Fibroblast of gingiva (primary cell): ENCODE measurements around the gene PGM5.

ENCODE experiments used
- DNase-seq: peaks from one replicate; pipeline ENCODE4 v3.0.0-alpha.2; 2011; ENCODE audit warnings: low read depth

Gene PGM5

GRCh38 chr9:68540712-68541535, 184.5 kb downstream of the PGM5 start, which contains the start of gene TMEM252:
Gene TMEM252, minus strand, starts transcription at chr9:68540883. Its CDS starts 69 bp downstream, at chr9:68540814.
- no peak for DNase-seq

DNA sequence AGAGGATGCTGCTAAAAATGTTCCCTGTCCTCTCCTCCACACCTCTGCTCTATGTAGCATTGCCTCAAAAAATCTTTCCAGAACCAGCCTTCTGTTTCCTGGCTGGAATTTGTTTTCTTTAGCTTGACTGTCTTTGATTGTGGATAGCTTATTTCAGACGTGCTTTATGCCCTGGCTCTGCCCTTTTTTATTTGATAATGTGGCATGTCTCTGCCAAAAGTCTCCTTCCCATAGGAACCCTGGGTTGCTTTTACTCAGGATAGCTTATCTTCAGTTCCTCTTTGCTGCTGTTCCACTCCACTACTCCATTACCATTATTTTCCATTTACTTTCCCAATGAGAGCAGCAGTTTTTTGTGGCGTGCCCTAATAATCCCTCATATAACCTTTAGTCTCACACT, 185.2 kb downstream of the PGM5 start:
- DNase-seq = no peak

DNA sequence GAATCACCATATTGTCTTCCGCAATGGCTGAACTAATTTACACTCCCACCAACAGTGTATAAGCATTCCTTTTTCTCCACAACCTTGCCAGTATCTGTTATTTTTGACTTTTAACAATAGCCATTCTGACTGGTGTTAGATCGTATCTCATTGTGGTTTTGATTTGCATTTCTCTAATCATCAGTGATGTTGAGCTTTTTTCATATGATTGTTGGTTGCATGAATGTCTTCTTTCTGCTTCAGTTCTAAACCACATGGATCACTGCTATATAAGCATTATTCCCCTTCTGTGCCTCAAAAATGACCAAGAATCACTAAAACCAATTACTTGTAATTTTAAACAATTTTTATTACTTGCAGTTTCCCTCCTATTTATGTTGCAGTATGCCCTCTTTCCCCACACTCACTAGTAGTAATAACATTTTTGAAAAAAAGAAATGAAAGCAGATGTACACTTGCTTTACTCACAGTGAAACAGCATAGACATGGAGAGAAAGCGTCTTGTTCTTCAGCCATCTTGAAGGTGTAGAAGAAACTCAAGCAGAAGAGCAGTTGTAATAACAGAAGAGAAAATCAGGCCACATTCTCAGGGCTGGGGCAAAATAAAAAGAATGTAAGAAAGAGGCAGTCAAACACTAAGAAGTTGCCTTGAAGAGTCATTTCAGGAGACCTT, 188.8 kb downstream of the PGM5 start:
- DNase-seq = no peak

DNA sequence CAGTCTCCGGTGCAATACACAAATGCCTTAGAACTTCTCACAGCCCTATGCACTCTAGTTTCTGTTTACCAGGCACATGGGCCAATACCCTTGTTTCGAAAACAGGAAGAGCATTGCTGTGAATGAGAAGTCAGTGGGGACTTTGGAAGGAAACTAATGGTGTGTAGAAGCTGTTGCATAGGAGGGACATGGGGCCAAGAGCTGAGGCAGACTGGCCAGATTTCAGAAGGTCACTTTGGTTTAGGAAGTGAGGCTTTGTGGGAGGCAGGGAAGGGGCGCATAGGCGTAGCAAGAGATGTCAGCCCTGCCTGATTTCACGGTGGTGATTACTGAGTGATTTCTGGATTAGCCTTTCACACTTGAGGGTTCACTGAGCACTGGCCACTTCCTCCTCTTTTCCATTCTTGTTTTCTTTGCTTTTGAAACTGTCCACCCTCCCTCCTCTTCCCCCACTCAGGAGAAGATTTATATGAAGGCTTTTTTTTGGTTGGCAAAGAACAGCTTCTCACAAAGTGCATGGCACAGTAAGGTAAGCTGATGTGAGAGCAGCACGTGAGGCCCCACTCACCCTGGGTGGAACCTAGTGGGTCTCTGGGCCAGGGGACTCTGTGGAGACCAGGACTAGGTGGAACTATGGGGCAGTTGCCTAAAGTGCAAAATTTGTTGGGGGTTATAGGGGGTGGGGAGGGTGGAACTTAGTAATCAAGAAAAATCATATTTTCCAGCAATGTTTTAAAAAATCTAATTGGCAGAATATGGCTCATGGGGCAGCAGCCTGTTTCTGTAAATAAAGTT, 190.4 kb downstream of the PGM5 start:
- no peak for DNase-seq

- no peak for DNase-seq
Measured at GRCh38 chr9:68547417-68547816, 191.0 kb downstream of the PGM5 start.

DNA sequence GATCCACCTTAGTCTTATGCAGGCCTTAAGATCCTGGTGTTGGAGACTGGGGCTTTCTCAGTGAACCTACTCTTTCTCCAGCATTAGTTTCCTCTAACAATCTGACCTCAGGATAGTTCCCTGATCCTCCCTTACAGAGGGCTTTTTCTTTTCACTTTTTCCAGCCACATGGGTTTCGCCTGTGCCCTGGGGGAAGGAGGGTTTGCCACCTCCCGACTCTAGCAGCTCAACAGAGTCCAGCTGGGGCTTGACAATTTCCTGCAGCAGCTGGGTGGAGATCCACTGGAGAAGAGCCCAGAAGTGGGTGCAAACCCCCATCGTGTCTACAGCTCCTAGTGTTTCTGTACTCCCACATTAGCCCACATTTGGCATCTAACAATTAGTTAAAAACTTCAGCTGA, 191.8 kb downstream of the PGM5 start:
- no peak for DNase-seq

- no peak for DNase-seq
Measured at GRCh38 chr9:68551191-68551590, 194.8 kb downstream of the PGM5 start.

GRCh38 chr9:68552700-68553476, 196.5 kb downstream of the PGM5 start:
- DNase-seq = peak; percentile 48

DNA sequence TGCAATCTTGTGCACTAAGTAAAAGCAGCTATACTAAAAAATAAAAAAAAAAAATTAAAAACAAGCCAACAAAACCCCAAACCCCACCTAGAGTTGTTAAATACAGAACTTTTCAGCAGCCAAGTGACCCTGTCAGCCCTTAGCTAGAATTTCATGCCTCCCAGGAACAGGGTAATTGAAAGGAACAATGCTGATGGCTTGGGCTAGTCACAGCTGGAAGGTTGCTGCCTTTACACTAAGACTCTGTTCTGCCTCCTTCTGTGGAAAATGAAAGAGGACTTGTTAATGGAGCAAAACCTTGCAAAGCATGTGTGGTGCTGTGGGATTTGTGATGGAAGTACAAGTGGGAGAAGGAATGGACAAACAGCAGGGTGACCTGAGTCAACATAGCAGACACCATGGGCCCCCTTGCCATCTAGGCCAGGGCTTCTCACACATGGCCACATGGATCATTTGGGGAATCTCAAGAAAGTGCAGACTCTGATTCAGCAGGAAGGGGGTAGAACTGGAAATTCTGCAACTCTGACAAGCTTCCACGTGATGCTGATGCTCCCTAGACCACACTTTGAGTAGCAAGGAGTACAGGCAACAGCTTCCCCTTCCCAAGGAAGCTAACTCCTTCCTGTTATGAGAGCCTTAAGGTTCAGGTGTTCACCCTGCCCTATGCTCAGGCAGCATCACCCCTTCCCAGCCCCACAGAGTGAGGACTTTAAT, 199.2 kb downstream of the PGM5 start:
- DNase-seq = no peak

DNA sequence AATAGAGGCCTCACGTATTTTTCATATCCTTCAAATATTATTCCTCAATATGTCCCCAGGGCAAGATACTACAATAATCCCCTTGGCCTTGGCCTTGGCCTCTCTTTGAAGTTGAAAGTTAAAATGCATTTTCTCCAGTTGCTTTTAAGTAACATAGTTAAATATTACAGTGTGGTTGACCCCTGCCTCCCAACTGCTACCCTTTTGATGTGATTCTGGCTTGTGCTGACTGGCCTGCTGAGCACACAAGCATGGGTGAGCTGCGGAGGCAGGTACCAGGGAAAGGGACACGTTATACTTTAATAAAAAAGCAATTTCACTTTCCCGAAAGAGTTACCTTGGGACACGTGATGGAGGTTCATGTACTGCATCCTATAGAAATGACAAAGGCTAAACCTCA, 202.1 kb downstream of the PGM5 start:
- no peak for DNase-seq

- DNase-seq = peak; percentile 4
Measured at GRCh38 chr9:68560071-68560844, 203.8 kb downstream of the PGM5 start.

DNA sequence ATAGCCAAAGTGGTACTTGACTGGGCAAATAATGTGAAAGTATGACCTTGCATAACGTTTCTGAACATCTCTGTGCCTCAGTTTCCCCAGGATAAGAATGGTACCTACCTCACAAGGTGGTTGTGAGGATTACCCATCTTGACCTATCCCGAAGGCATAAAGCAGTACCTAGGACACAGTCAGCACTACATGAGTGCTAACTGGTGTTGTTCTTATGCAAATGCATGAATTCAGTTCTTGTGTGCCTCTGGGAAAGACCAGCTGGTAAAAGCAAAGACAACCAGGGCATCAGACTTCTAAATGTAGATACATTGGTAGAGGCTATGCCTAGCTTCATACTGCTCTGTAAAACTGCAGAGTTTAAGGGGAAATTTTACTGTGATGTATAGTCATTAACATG, 206.1 kb downstream of the PGM5 start:
- DNase-seq = no peak

DNA sequence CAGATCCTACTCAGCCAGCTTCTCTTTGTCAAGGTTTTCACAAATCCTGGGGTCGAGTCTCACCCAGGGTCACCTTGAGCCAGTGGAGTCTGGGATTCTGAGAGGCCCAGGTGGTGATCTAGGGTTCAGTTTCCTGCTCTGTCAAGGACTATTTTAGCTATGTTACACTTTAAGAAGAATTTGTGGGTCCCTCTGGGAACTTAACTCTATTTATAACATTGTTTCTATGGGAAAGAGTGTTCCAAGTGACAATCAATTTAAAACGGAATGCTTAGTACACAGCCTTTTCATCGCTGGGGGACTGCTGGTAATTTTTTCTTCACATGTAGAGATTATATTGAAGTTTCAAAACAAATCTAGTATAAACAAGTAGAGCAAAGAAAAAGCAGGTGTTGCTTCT, 211.2 kb downstream of the PGM5 start:
- no peak for DNase-seq

- DNase-seq = no peak
Measured at GRCh38 chr9:68574150-68574549, 217.7 kb downstream of the PGM5 start.

GRCh38 chr9:68575817-68576216, 219.4 kb downstream of the PGM5 start:
- DNase-seq = no peak

- DNase-seq = no peak
Measured at GRCh38 chr9:68577774-68578591, 221.6 kb downstream of the PGM5 start.
